Skeletal muscle satellite cell (primary cell): Measurements from ENCODE around the gene RAB10. TPM values are rescaled to one million over a fixed set of nuclear protein-coding genes. Genes with fewer than 3 reads are reported as not detected.

ENCODE experiments used
- small RNA-seq: library from RNA; depleted of rRNA; stranded (forward); fragments of <200 nt; gene quantifications from one replicate; pipeline ENCODE3, GENCODE V24; 2012

Gene RAB10

Small RNAs within 50 kb of the gene (small RNA-seq; reads per million reads assigned to genes)
- gene RNU6-942P = not detected
- gene UQCRHP2 = not detected
